22Rv1 (cell line): ENCODE measurements around the gene EPYC.
A peak's percentile ranks its signal among the peaks of the same experiment; 100 is the strongest.

Source experiments
- H3K27ac ChIP-seq: fragments of 450-650 bp; 2 replicates; pipeline ENCODE4 v1.5.1; 2017
- ZFX ChIP-seq: fragments of 450-650 bp; IDR thresholded peaks from 2 replicates; pipeline ENCODE4 v1.6.1; 2017; ENCODE audit warnings: antibody characterized with exemption, borderline replicate concordance
- TF ChIP-seq, protein P1 (sequence below): fragments of 450-650 bp; IDR thresholded peaks from 2 replicates; pipeline ENCODE4 v1.5.1; 2017; ENCODE audit warnings: mild to moderate bottlenecking

EPYC gene

GRCh38 chr12:90947869-90948268 lies 56.9 kb downstream of the EPYC start:
- TF ChIP-seq ZFX, result no peak
- TF ChIP-seq, protein P1, sequence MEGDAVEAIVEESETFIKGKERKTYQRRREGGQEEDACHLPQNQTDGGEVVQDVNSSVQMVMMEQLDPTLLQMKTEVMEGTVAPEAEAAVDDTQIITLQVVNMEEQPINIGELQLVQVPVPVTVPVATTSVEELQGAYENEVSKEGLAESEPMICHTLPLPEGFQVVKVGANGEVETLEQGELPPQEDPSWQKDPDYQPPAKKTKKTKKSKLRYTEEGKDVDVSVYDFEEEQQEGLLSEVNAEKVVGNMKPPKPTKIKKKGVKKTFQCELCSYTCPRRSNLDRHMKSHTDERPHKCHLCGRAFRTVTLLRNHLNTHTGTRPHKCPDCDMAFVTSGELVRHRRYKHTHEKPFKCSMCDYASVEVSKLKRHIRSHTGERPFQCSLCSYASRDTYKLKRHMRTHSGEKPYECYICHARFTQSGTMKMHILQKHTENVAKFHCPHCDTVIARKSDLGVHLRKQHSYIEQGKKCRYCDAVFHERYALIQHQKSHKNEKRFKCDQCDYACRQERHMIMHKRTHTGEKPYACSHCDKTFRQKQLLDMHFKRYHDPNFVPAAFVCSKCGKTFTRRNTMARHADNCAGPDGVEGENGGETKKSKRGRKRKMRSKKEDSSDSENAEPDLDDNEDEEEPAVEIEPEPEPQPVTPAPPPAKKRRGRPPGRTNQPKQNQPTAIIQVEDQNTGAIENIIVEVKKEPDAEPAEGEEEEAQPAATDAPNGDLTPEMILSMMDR, result no peak

DNA sequence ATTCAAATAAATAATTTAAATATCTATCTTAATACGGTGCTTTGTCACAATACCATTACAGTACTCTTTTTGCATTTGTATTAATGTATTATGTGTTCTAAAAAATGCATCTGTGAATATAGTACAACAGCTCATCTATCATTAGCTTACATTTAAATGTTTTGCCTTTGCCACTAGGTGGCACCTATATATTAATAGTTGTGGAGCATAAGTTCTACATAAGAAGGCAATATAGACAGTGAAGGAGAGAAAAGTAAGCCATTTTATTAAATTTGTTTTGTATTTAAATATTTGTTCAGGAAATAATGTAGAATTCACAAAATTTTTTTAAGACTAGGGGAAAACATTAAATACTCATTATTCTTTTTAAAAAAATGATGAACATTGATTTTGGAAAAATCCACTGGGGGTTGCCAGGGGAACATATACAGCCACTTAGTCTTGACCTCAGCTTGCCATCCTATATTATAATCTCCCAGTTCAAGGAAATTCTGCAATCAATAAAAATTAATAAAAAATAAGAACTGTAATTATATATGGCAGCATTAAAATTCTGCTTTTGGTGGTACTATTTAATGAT lies 59.6 kb downstream of the EPYC start:
- no peak overlapping the region for H3K27ac ChIP-seq
- TF ChIP-seq, protein P1, result peak; percentile 93
- no peak for TF ChIP-seq ZFX

More at GRCh38 chr12:90947869-90948268, 56.9 kb downstream of the EPYC start:
- H3K27ac ChIP-seq, result no peak overlapping the region

GRCh38 chr12:90943255-90943654 lies 61.5 kb downstream of the EPYC start:
- TF ChIP-seq ZFX, result no peak
- TF ChIP-seq, protein P1, result no peak
- H3K27ac ChIP-seq, result no peak overlapping the region

GRCh38 chr12:90940872-90941499 lies 63.8 kb downstream of the EPYC start:
- no peak for TF ChIP-seq ZFX
- TF ChIP-seq, protein P1, result peak; percentile 93
- no peak overlapping the region for H3K27ac ChIP-seq

GRCh38 chr12:90939382-90939781 lies 65.4 kb downstream of the EPYC start:
- TF ChIP-seq, protein P1, result no peak
- no peak for TF ChIP-seq ZFX
- H3K27ac ChIP-seq, result no peak overlapping the region

DNA sequence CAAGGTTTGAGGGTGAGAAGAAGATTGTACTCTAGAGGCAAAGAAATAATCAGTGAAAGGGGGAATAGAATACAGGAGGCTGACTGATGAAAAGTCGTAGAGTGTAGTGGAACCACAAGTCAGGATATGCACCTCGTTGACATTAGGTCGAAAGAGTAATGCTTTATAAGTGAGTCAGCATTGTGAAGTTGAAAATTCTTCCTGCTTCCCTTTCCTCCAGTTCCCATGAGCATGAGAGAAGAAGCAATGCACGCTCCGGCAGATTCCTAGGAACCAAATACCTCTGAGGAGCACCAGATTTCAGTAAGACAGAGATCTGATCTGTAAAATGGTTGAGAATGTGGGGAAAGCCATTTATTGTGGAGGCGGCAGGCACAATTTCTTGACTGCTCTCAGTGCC lies 66.3 kb downstream of the EPYC start:
- TF ChIP-seq, protein P1, result no peak
- TF ChIP-seq ZFX, result no peak
- H3K27ac ChIP-seq, result no peak overlapping the region

DNA sequence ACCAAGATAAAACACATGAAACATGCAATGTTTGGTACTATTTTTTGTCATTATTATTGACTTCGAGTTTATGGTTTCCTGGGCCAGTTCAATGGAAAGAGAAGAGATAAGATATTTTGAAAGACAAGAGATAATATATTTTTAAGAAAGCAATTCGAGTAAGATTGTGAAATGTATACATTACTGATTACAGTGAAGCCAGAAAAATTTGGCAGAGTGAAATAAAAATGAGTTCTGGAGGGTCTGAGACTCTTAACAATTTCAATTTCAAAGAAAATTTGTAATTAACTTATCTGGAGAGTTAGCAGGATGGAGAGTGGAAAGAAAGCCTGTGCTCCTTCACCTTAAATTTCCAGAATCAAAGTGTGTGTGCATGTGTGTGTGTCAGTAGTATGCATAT lies 67.1 kb downstream of the EPYC start:
- no peak for TF ChIP-seq ZFX
- TF ChIP-seq, protein P1, result no peak
- H3K27ac ChIP-seq, result no peak overlapping the region
